WTC11 (cell line): Measurements from ENCODE around the gene C11orf54. TPM values are rescaled to one million over a fixed set of nuclear protein-coding genes. Genes with fewer than 3 reads are reported as not detected.
A peak's percentile ranks its signal among the peaks of the same experiment; 100 is the strongest.
"Not testable (repeated sequence)": the region's sequence is repeated elsewhere in the genome, so short reads cannot be mapped to it uniquely, and the experiment has no call there.

Experiments
- ATAC-seq: fragments of 200-7000 bp; cut with Tn5 transposase; 2 replicates; pipeline ENCODE4 v1.10.0; 2021; ENCODE audit warnings: mild to moderate bottlenecking, moderate library complexity
- CTCF ChIA-PET: fragments of 300-600 bp; sonication (Branson Sonifier 250); formaldehyde crosslinking; loops from one replicate; lab custom pipeline; 2021; ENCODE audit warnings: antibody characterized with exemption; lab: Charles Lee
- POLR2A ChIA-PET: fragments of 350-600 bp; sonication (Branson Sonifier 250); formaldehyde crosslinking; loops from one replicate; lab custom pipeline; 2021; ENCODE audit warnings: antibody characterized with exemption; lab: Charles Lee
- DNase-seq: peaks from one replicate; pipeline ENCODE4 v3.0.0; 2021; ENCODE audit warnings: low spot score
- H3K27ac Mint-ChIP-seq: 2 replicates; pipeline ENCODE4 v1.8.0; 2021; ENCODE audit warnings: mixed read lengths
- H3K27me3 Mint-ChIP-seq: 2 replicates; pipeline ENCODE4 v1.8.0; 2021; ENCODE audit warnings: low read depth, mild to moderate bottlenecking, moderate library complexity, mixed read lengths
- H3K36me3 Mint-ChIP-seq: 2 replicates; pipeline ENCODE4 v1.8.0; 2021; ENCODE audit warnings: mixed read lengths
- H3K4me1 Mint-ChIP-seq: 2 replicates; pipeline ENCODE4 v1.8.0; 2022; ENCODE audit warnings: mixed read lengths
- H3K4me3 Mint-ChIP-seq: 2 replicates; pipeline ENCODE4 v1.8.0; 2021; ENCODE audit warnings: mild to moderate bottlenecking, moderate library complexity, mixed read lengths
- H3K9me3 Mint-ChIP-seq: 2 replicates; pipeline ENCODE4 v1.8.0; 2021; ENCODE audit warnings: mixed read lengths
- ATF1 ChIP-seq: sonication (generic); formaldehyde crosslinking; IDR thresholded peaks from 2 replicates; pipeline ENCODE4 v1.8.1; 2023; ENCODE audit warnings: mild to moderate bottlenecking, moderate library complexity, missing genetic modification reagents
- CREB1 ChIP-seq: sonication (generic); formaldehyde crosslinking; IDR thresholded peaks from 2 replicates; pipeline ENCODE4 v1.8.0; 2023; ENCODE audit warnings: mild to moderate bottlenecking, missing genetic modification reagents
- CREM ChIP-seq: sonication (generic); formaldehyde crosslinking; IDR thresholded peaks from 2 replicates; pipeline ENCODE4 v1.8.1; 2022; ENCODE audit warnings: mild to moderate bottlenecking, missing genetic modification reagents, moderate library complexity
- FOXP1 ChIP-seq: sonication (generic); formaldehyde crosslinking; IDR thresholded peaks from 2 replicates; pipeline ENCODE4 v1.8.0; 2022; ENCODE audit warnings: missing genetic modification reagents, mild to moderate bottlenecking, moderate library complexity, borderline replicate concordance
- GABPB1 ChIP-seq: sonication (generic); formaldehyde crosslinking; IDR thresholded peaks from 2 replicates; pipeline ENCODE4 v1.8.1; 2023; ENCODE audit warnings: mild to moderate bottlenecking, missing genetic modification reagents
- IRF1 ChIP-seq: sonication (generic); formaldehyde crosslinking; IDR thresholded peaks from 2 replicates; pipeline ENCODE4 v1.8.0; 2023; ENCODE audit warnings: missing genetic modification reagents
- KAT7 ChIP-seq: sonication (generic); formaldehyde crosslinking; IDR thresholded peaks from 2 replicates; pipeline ENCODE4 v1.8.1; 2023; ENCODE audit warnings: missing genetic modification reagents, mild to moderate bottlenecking, borderline replicate concordance
- MAX ChIP-seq: sonication (generic); formaldehyde crosslinking; IDR thresholded peaks from 2 replicates; pipeline ENCODE4 v1.8.0; 2022; ENCODE audit warnings: mild to moderate bottlenecking, missing genetic modification reagents
- NFATC4 ChIP-seq: fragments of 250-450 bp; sonication (Bioruptor Pico); IDR thresholded peaks from 2 replicates; pipeline ENCODE4 v1.9.0; 2021; ENCODE audit warnings: mild to moderate bottlenecking
- NFE2L1 ChIP-seq: sonication (generic); formaldehyde crosslinking; IDR thresholded peaks from 2 replicates; pipeline ENCODE4 v1.8.1; 2023; ENCODE audit warnings: missing genetic modification reagents
- PREB ChIP-seq: sonication (generic); formaldehyde crosslinking; IDR thresholded peaks from 2 replicates; pipeline ENCODE4 v1.8.1; 2022; ENCODE audit warnings: mild to moderate bottlenecking, missing genetic modification reagents, moderate library complexity, borderline replicate concordance
- PRRX2 ChIP-seq: fragments of 250-450 bp; sonication (Bioruptor Pico); IDR thresholded peaks from 2 replicates; pipeline ENCODE4 v1.8.0; 2021; ENCODE audit warnings: mild to moderate bottlenecking
- RELA ChIP-seq: sonication (generic); formaldehyde crosslinking; IDR thresholded peaks from 2 replicates; pipeline ENCODE4 v1.8.1; 2022; ENCODE audit warnings: missing genetic modification reagents, mild to moderate bottlenecking, borderline replicate concordance
- SMAD3 ChIP-seq: sonication (generic); formaldehyde crosslinking; IDR thresholded peaks from 2 replicates; pipeline ENCODE4 v1.8.0; 2022; ENCODE audit warnings: missing genetic modification reagents, mild to moderate bottlenecking, borderline replicate concordance
- STAT6 ChIP-seq: sonication (generic); formaldehyde crosslinking; conservative IDR thresholded peaks from 2 replicates; pipeline ENCODE4 v1.8.1; 2023; ENCODE audit warnings: mild to moderate bottlenecking, low read depth, missing genetic modification reagents, moderate library complexity
- USF2 ChIP-seq: sonication (generic); formaldehyde crosslinking; IDR thresholded peaks from 2 replicates; pipeline ENCODE4 v1.8.1; 2023; ENCODE audit warnings: mild to moderate bottlenecking, missing genetic modification reagents, moderate library complexity
- ZNF121 ChIP-seq: sonication (generic); formaldehyde crosslinking; IDR thresholded peaks from 2 replicates; pipeline ENCODE4 v1.8.0; 2023; ENCODE audit warnings: missing genetic modification reagents
- ZNF425 ChIP-seq: fragments of 250-450 bp; sonication (Bioruptor Pico); conservative IDR thresholded peaks from 2 replicates; pipeline ENCODE4 v1.9.0; 2021; ENCODE audit warnings: mild to moderate bottlenecking
- total RNA-seq: library from RNA; stranded (reverse); gene quantifications from 3 replicates; pipeline ENCODE4 v1.2.3, GENCODE V29; 2021

The C11orf54 gene
- total RNA-seq, 1 experiment from 2014 or later: 25.4 TPM

GRCh38 chr11:93745005-93745755 is 3.7 kb downstream of the C11orf54 start:
- H3K27me3 Mint-ChIP-seq, DNase-seq, CTCF ChIA-PET, ATAC-seq, POLR2A ChIA-PET, H3K9me3 Mint-ChIP-seq, H3K4me3 Mint-ChIP-seq: not testable (repeated sequence)
- H3K27ac Mint-ChIP-seq: peak overlapping the region; percentile 73
- H3K36me3 Mint-ChIP-seq: peaks cover 10% of the 10 kb centered on the region
- TF ChIP-seq GABPB1 (CRISPR knock-in tag): peak; percentile 47; the same call in 1 of the 2 replicates
- peaks cover 21% of the 10 kb centered on the region for H3K4me1 Mint-ChIP-seq

GRCh38 chr11:93746101-93746500 is 4.6 kb downstream of the C11orf54 start:
- peaks cover 2% of the 10 kb centered on the region for H3K36me3 Mint-ChIP-seq
- ATAC-seq (no peak), DNase-seq (no peak)
- ChIA-PET CTCF (no interaction called here), POLR2A (no interaction called here)
- H3K9me3 Mint-ChIP-seq: no peaks in the 10 kb centered on the region
- H3K4me3 Mint-ChIP-seq: no peak overlapping the region
- peaks cover 28% of the 10 kb centered on the region for H3K4me1 Mint-ChIP-seq
- no peaks in the 10 kb centered on the region; the same call in 1 of the 2 replicates for H3K27me3 Mint-ChIP-seq
- no peak overlapping the region for H3K27ac Mint-ChIP-seq
- TF ChIP-seq RELA (CRISPR knock-in tag) (no peak), KAT7 (CRISPR knock-in tag) (no peak), ATF1 (CRISPR knock-in tag) (no peak), FOXP1 (CRISPR knock-in tag) (no peak), PREB (CRISPR knock-in tag) (no peak), CREB1 (no peak), STAT6 (CRISPR knock-in tag) (no peak), NFE2L1 (CRISPR knock-in tag) (no peak), MAX (CRISPR knock-in tag) (no peak), ZNF425 (CRISPR knock-in tag) (no peak), IRF1 (no peak), CREM (CRISPR knock-in tag) (no peak)

GRCh38 chr11:93747122-93747521 is 5.7 kb downstream of the C11orf54 start:
- no peaks in the 10 kb centered on the region for H3K27me3 Mint-ChIP-seq
- H3K4me1 Mint-ChIP-seq: peaks cover 28% of the 10 kb centered on the region
- no peak overlapping the region for H3K27ac Mint-ChIP-seq
- POLR2A ChIA-PET: no interaction called here
- no peak for ATAC-seq
- H3K4me3 Mint-ChIP-seq: no peak overlapping the region
- TF ChIP-seq SMAD3 (CRISPR knock-in tag) (no peak), USF2 (CRISPR knock-in tag) (no peak), ZNF121 (CRISPR knock-in tag) (no peak), NFATC4 (CRISPR knock-in tag) (no peak), RELA (CRISPR knock-in tag) (no peak), PRRX2 (CRISPR knock-in tag) (no peak)
- TF ChIP-seq, all 79 proteins: peak for 0
- CTCF ChIA-PET: no interaction called here
- DNase-seq: no peak
- Mint-ChIP-seq H3K36me3 (no peaks in the 10 kb centered on the region), H3K9me3 (no peaks in the 10 kb centered on the region)
